Adipose tissue (tissue), 3 donors: ENCODE data around the gene AIDA. TPM values are rescaled to one million over a fixed set of nuclear protein-coding genes. Genes with fewer than 3 reads are reported as not detected.
"Not testable (repeated sequence)": the region's sequence is repeated elsewhere in the genome, so short reads cannot be mapped to it uniquely, and the experiment has no call there.

Experiments
- H3K27ac ChIP-seq: one replicate; pipeline ENCODE4 v1.5.1; 2013; ENCODE audit warnings: low read depth, low read length
- WGBS, 3 donors: extraction: QIAGEN DNeasy Blood & Tissue Kit; methylation state at CpG; one replicate each; pipeline ENCODE4 v1.1.7; 2013; 5-methylcytosine and 5-hydroxymethylcytosine counted together
- polyA plus RNA-seq, 3 donors: library from polyadenylated mRNA; stranded (reverse); fragments of 200-250 nt; gene quantifications; one replicate each; pipeline ENCODE4 v1.2.3, GENCODE V29; 2013
- donor health status: healthy with polysubstance abuse.
- donor health status: Bipolar disorder and iron deficiency.
- donor health status: healthy.

AIDA gene
- polyA plus RNA-seq, 3 donors: 22.9 to 121 (median 58.0) TPM

DNA sequence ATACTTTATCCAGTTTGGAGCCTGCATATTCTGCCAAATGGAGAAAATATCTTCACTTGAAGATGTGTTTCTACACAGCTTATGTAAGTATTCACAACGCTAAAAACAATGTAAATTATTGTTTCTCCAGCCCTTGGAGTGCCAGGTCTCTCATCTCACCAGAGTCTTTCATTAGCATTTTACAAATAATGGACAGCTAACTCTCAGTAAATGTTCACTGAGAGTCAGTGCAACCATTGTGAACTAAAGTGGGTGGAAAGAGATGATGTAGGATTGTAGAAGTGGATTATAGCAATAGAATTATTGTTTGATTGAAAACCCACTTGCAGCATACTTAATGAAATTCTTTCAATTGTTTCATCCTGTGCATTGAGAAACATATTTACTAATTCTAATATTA is 16.5 kb upstream of the AIDA start:
- H3K27ac ChIP-seq: no peak overlapping the region
- 74 to 89% (median 88%) methylated on average over 1 of the region's 1 CpG for WGBS, 3 donors

DNA sequence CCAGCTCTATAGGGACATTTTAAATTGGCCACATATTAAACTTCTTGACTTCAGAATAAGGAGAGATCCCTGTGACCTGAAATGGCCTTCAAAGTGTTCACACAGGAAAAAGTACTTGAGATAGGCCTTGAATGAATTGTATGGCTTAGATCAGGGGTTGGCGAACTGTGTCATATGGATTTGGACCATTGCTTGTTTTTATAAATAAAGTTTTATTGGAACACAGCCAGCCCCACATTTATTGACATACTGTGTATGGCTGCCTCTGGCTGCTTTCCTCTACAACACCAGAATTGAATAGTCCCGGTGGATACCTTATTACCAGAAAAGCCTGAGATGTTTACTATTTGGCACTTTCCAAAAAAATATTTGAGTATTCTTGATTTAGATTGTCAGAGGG is 4.1 kb upstream of the AIDA start:
- H3K27ac ChIP-seq: no peak overlapping the region
- WGBS, 3 donors: 96 to 100% (median 98%) methylated on average over 2 of the region's 2 CpGs

DNA sequence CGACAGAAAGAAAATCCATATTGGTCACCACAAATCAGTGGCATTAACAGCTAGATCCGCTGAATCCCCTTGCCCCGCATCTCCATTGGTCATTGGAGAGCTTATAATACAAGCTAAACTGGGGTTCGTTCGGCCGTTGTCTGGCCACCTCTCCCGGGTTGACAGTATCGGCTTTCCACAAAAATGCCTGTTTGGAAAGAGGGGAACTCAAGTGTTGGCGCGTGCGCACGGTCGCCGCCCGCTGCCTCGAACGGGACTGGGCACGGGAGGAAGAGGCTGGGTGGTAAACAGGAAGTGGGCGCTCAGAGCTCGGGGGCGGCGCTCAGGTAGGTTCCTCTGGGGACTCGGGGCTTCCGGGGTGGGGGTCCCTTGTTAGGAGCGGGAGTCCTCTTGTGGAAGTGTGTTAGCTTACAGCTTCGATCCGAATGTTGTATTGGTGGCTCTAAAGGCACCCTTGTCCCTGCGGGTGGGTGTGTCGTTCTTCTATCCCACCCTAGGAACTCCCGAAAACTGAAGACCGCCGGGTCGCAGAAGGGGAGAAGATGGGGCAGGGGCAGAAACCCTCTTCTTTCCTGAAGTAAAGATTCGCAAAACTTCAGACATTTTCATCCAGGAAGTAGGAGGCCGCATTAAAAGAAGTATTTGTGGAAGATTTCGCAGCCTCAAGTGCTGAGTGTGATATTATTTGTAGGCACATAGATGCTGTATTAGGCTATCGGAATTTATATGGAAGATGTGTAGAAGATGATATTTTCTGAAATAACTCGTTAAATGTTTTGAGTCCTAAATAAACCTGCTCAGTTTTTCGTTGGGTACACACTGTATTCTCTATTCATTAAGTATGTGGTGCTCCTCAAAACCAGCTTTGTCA is 1.0 kb upstream of the AIDA start:
- H3K27ac ChIP-seq: peak overlapping the region; percentile 88
- WGBS, 3 donors: 0 to 1% (median 1%) methylated on average over 39 of the region's 39 CpGs

DNA sequence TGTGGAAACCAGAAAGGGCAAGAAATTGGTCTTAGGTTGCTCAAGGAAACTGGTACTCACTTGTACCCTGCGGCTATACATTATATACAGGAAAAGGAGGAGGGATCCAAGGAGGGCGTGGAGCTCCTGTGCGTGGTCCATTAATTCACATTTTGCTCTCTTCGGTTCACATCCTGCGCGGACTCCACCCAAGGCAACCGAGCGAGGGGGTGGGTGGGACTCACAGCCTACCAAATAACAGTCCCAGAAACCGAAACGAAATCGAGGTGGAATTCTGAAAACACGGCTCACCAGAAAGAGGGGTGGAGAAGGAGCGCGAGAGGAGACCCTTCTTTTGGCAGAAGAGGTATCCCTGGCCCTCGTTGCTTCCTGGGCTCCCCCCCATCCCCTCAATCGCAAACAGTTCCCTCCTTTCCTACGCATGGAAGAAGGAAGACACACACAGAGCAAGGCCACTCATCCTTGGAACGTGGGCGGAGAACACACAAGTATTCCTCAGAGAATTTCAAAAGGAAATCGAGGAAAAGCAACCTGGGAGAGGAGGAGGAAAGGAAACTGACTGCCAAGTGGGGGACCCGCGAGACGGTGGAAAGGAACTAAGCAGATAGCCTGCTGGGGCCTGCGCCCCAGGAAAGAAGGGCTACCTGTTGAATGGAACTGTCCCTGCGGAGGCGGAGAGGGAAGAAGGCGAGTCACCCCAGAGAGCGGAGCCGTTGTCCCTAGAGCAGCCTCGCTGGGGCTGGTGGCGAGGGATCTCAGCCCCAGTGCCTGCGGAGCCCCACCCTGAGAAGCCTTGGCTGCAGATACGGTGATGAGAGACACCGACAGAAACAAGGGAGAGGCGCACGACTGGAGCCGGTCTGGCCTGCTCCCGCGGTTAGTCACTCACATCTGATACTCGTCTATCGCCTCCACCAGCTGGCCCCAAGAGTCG is 705 bp downstream of the AIDA start:
- 0% methylated on average over 41 to 42 of the region's 42 CpGs for WGBS, 3 donors
- no peak overlapping the region for H3K27ac ChIP-seq

DNA sequence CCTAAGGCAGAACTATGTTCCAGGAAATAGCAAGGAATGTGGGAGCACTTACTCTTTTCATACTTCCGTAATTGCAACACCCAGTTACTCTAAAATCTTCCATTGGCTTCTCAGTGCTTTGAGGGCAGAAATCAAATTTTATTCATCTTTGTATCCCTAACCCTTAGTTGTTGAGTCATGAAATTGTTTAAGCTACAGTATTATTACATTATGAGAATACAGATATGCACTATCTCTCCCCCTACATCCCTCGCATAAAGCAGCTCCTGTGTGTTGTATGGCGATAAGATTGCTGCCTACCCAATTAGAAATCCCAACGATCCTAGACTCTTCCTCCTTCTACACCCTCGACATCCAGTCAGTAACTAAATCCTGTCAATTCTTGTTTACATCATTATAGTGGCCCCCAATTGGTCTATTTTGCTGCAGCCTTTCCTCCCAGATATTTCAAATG is 2.6 kb downstream of the AIDA start:
- WGBS, 3 donors: 75 to 85% (median 76%) methylated on average over 5 of the region's 5 CpGs
- H3K27ac ChIP-seq: no peak overlapping the region

DNA sequence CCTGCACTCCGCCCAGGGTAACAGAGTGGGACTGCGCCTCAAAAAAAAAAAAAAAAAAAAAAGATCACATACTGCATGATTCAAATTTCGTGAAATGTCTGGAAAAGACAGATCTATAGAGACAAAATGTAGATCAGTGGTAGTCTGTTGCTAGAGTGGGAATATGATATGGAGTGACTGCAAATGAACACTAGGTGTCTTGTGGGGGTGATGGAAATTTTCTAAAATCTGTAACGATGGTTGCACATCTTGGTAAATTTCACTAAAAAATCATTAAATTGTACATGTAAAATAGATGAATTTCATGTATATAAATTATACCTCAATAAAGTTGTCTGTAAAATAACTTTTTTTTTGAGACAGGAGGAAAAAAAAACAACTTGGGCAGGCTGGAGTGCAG is 5.5 kb downstream of the AIDA start:
- WGBS, 3 donors: 73 to 98% (median 73%) methylated on average over 4 of the region's 4 CpGs
- no peak overlapping the region for H3K27ac ChIP-seq

DNA sequence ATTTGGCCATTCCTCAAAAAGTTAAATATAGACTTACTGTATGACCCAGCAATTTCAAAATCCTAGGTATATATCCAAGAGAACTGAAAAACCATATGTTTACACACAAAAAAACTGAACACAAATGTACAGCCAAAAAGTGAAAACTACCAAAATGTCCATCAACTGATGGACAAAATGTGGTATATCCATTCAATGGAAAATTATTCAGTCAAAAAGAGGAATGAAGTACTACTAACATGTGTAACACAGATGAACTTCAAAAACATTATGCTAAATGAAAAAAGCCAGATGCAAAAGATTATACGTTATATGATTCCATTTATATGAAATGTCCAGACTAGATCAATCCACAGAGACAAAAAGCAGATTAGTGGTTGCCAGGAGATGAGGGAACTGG is 8.0 kb downstream of the AIDA start:
- no peak overlapping the region for H3K27ac ChIP-seq
- 96 to 97% (median 96%) methylated on average over 1 of the region's 1 CpG for WGBS, 3 donors

DNA sequence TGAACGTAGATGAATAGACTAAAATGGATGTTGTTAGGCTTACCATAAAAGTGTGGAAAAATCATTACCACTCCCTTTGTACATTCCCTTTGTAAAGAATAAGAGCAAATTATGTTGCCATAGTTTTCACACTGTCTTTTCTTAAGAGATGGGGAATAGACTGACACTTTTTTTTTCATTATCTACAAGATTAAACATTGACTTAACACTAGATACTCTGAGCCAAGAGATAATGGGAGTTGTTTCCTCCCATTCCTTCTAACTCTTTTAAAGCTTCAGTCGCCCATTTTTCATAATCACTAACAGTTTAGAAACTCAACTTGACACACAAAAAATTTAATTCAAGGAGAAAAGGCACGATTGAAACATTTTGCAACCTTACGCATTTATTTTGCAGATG is 10.1 kb downstream of the AIDA start:
- H3K27ac ChIP-seq: no peak overlapping the region
- WGBS, 3 donors: 49 to 85% (median 78%) methylated on average over 4 of the region's 4 CpGs

DNA sequence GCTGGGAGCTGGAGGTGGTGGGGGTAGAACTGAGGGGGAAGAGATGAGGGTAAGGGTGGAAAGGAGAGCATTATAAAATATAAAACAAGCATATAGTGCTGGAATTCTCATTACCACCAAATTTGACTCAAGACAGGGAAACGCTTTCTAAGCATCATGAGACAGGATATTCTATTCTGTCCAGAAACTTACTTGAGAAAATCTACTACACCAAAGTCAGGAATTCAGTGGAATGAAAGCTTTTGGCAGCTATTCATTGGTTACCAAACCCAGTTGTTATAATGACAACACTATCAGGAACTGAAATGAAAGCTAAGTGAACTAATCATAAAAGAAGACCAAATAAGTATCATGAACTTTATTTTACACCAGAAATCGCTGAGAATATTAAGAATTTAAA is 14.5 kb downstream of the AIDA start:
- 55 to 91% (median 78%) methylated on average over 2 of the region's 2 CpGs for WGBS, 3 donors

DNA sequence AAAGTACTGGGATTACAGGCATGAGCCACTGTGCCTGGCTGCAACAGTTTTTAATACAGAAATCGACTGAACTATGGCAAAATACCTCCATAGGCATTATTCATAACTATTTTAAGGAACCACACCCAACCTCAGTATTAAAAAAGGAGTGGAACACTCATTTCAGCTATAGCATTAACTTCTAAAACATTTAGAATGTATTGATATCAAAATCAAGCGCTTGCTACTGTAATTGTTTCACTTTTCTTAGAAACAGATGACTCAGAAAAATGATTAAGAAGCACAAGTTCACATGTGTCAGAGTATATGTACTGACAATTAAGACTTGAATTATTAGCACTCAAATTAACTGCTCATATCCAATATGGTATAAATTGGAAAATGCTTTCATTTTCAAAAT is 15.1 kb downstream of the AIDA start:
- WGBS, 3 donors: 89 to 95% (median 94%) methylated on average over 2 of the region's 2 CpGs
- H3K27ac ChIP-seq: no peak overlapping the region

More for the DNA sequence above, 14.5 kb downstream of the AIDA start:
- no peak overlapping the region for H3K27ac ChIP-seq

DNA sequence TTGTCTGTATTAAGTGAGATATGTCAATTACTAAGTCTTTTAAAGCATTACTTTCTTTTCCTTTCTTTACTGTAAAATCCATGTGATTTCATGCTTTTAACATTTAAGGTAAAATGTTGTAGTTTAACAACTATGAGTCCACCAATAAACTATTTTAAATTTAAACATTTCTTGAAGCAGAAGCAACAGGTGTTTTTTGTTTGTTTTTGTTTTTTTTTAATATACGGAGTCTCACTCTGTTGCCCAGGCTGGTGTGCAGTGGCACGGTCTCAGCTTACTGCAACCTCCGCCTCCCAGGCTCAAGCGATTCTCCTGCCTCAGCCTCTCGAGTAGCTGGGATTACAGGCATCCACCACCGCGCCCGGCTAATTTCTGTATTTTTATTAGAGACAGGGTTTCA is 15.6 kb downstream of the AIDA start:
- WGBS, 3 donors: 89 to 98% (median 94%) methylated on average over 8 of the region's 8 CpGs
- H3K27ac ChIP-seq: no peak overlapping the region

DNA sequence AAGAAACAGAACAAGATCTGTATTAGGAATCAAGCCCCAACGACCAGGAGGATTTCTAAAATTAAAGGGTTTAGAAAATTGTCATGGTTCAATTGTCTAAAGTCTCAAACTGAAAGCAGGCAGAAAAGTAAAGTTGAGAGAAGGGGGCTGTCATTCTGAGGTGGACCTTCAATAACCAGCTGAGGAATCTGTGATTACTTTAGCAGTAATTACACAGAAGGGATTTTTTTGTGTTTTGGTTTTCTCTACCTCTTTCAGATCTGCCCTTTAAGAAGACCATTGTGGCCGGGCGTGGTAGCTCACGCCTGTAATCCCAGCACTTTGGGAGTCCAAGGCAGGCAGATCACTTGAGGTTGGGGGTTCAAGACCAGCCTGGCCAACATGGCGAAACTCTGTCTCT is 17.4 kb downstream of the AIDA start:
- H3K27ac ChIP-seq: no peak overlapping the region
- 86 to 91% (median 88%) methylated on average over 5 of the region's 5 CpGs for WGBS, 3 donors

DNA sequence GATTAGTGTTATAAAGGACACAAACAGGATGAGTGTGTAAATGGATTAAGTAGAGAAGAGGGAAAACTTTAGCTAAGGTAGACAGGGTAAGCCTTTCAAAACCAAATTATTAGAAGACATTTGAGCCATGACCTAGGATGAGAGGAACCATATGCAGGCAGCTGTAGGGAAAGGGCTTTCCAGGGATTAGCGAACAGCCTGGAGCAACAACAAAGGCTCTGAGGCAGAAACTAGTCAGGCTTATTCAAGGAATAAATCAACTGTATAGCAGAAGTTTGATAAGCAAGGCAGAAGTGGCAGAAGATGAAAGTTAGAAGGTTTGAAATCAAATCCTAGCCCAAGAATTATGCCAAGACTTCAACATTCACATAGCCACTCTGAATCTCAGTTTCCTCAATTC is 21.3 kb downstream of the AIDA start:
- 88 to 100% (median 96%) methylated on average over 1 of the region's 1 CpG for whole genome bisulfite sequencing, 3 donors

DNA sequence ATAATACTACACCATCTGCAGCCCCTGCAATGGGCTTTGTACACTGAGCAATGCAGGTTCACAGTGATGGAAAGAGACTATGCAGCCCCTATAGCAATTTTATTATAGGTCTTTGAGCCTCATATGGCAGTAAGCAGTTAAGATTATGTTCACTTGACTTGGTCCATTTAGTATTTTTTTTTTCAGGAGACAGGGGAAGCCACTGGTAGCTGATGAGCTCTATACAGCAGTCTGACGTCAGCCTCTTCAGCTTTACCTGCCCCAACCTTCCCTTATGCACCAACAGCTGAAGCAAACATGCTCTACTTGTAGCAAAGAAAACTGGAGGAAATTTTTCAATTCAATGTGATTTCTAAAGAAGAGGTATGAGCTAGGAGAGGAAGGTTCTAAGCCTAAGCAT is 32.2 kb downstream of the AIDA start:
- no peak overlapping the region for H3K27ac ChIP-seq
- WGBS, 3 donors: 89 to 96% (median 93%) methylated on average over 1 of the region's 1 CpG

More for the DNA sequence above, 21.3 kb downstream of the AIDA start:
- no peak overlapping the region for H3K27ac ChIP-seq

DNA sequence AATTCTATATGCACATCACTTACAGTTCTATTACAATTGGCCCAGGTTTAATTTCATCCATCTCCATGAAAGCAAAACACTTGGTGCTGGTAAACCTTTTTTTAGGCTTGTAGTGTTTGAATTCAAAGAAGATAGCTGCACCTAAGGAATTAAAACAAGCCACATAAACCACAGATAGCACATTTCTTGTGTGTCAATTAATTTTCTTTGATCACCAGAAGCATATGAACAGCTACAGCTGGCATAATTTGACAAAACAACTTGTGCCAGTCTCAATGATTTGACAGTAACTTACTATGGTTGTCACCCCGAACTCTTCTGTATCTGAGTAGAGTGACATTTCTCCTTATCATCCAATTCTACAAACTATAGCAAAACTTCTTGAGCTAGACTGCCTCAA is 42.2 kb downstream of the AIDA start:
- 90 to 99% (median 91%) methylated on average over 1 of the region's 1 CpG for WGBS, 3 donors
- H3K27ac ChIP-seq: no peak overlapping the region

DNA sequence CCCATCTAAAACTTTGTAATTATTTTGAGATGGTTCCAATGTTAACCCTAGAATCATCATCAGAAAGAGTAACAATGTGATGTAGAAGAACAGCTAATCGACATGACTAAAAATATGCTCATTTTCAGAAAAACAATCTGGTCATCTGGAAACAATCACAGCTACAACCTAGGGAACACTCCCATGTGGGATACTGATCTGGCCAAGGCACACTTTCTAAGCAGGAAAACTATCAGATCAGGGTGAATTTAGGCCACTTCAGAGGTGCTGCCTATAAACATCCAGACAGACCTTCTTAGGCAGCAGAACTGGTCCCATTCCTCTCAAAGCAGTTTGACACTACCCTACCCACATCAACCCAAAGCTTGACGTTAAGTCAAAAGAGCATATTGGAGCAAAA is 43.2 kb downstream of the AIDA start:
- H3K27ac ChIP-seq: not testable (repeated sequence)
- 75 to 87% (median 80%) methylated on average over 1 of the region's 2 CpGs for WGBS, 3 donors

DNA sequence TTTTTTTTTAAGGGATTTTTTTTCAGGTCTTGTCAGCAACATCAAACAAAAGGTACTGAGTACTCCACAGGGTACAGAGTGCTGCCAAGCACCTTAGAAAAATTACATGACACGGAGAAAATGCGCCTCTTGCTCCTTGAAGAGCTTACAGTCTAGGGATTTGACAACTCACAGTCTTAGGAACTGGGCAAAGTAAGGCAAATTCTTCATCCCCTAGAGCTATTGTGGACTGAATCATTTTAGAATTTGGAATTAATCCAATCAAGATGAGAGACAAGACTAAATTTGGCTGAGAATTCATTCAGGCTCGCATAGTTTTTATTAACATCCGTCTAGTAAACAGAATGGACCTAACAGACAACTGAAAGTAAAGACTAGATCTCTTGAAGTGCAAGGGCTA is 44.1 kb downstream of the AIDA start:
- WGBS, 3 donors: no CpG with 5 or more reads among the region's 4 CpGs
- not testable (repeated sequence) for H3K27ac ChIP-seq

DNA sequence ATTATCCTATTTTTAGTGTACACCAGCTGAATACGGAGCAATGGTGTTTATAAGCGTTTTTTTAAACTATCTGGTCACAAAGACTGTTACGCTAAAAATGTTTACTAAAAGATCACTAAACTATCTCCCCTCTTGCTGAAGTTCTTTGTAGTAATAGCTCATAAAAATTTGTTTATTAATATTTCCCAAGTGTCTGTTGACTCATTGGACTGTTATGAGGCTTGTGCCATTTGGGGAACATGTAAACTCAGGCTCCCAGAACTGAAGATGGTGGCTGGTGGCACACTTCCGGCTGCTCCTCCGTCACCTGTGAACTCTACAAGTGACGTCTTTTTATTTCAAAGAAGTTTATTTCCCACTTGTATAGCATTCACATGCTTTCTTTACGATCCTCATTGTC is 46.3 kb downstream of the AIDA start:
- H3K27ac ChIP-seq: no peak overlapping the region
- 87 to 93% (median 88%) methylated on average over 7 of the region's 7 CpGs for WGBS, 3 donors

DNA sequence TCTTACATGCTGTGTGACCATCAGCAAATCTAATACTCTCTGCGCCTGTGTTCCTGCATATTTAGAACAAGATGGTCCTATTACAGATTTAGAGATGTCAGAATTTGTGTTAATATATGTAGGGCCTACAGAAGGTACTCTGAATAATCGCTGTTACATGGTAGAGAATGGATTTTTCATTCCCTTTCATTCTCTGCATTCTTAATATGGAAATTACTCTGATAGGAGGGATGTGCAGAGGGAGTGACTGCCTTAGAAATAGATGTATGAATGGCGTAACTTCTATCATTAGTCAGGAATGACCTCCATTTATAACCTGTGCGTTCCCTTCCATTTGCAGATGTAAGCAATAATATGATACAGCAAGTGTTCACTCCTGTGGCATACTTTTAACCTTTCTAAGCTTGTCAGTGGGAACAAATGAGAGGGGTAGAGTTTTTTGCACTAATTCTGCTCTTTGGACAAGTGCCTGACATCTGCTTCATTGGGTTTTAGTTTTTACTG is 48.8 kb downstream of the AIDA start:
- WGBS, 3 donors: 95 to 96% (median 96%) methylated on average over 4 of the region's 4 CpGs

More for the DNA sequence above, 48.8 kb downstream of the AIDA start:
- H3K27ac ChIP-seq: no peak overlapping the region
